DOHH2 (cell line): Measurements from ENCODE around the gene REC8.
A peak's percentile ranks its signal among the peaks of the same experiment; 100 is the strongest.

ENCODE experiments used
- H3F3A ChIP-seq: fragments of 200-600 bp; sonication (generic), shearing (Covaris generic); 2 replicates; pipeline ENCODE4 v1.6.0; 2016; ENCODE audit warnings: antibody characterized with exemption, mild to moderate bottlenecking; ENCODE audit not compliant: control insufficient read depth, insufficient read depth
- H3K27ac ChIP-seq: fragments of 200-600 bp; sonication (generic); 2 replicates; pipeline ENCODE4 v1.5.1; 2014; ENCODE audit warnings: low read depth, mild to moderate bottlenecking, low read length, moderate library complexity
- H3K27me3 ChIP-seq: fragments of 200-600 bp; sonication (generic); 2 replicates; pipeline ENCODE4 v1.6.1; 2014; ENCODE audit warnings: mild to moderate bottlenecking, low read length, mixed read lengths; ENCODE audit not compliant: control insufficient read depth
- H3K36me3 ChIP-seq: fragments of 200-600 bp; sonication (generic); 2 replicates; pipeline ENCODE4 v1.6.1; 2014; ENCODE audit warnings: mild to moderate bottlenecking, low read length, moderate library complexity, mixed read lengths; ENCODE audit not compliant: control insufficient read depth
- H3K4me1 ChIP-seq: fragments of 200-600 bp; sonication (generic); 2 replicates; pipeline ENCODE4 v1.6.1; 2014; ENCODE audit warnings: mild to moderate bottlenecking, low read length, mixed read lengths; ENCODE audit not compliant: control insufficient read depth
- H3K4me2 ChIP-seq: fragments of 200-600 bp; sonication (generic); 2 replicates; pipeline ENCODE4 v1.6.0; 2014; ENCODE audit warnings: mild to moderate bottlenecking, low read length, moderate library complexity
- H3K4me3 ChIP-seq: fragments of 200-600 bp; sonication (generic); 2 replicates; pipeline ENCODE4 v1.5.1; 2014; ENCODE audit warnings: mild to moderate bottlenecking, low read length, mixed read lengths
- H3K79me2 ChIP-seq: fragments of 200-600 bp; sonication (generic); 2 replicates; pipeline ENCODE4 v1.6.1; 2014; ENCODE audit warnings: mild to moderate bottlenecking, low read length, mixed read lengths; ENCODE audit not compliant: control insufficient read depth
- H3K9me2 ChIP-seq: fragments of 200-600 bp; sonication (generic); replicated peaks from 2 replicates; pipeline ENCODE4 v1.6.1; 2014; ENCODE audit warnings: mild to moderate bottlenecking, low read length, mixed read lengths; ENCODE audit not compliant: control insufficient read depth
- H3K9me3 ChIP-seq: fragments of 200-600 bp; sonication (generic); 2 replicates; pipeline ENCODE4 v1.6.1; 2014; ENCODE audit warnings: antibody characterized with exemption, low read length, mixed read lengths; ENCODE audit not compliant: control insufficient read depth, insufficient read depth
- H4K20me1 ChIP-seq: fragments of 200-600 bp; sonication (generic); 2 replicates; pipeline ENCODE4 v1.6.0; 2014; ENCODE audit warnings: low read depth, mild to moderate bottlenecking, antibody characterized with exemption, low read length, moderate library complexity; ENCODE audit not compliant: control insufficient read depth, insufficient read depth
- EZH2phosphoT487 ChIP-seq: fragments of 200-600 bp; sonication (generic); IDR thresholded peaks from 2 replicates; pipeline ENCODE4 v1.6.1; 2017; ENCODE audit warnings: borderline replicate concordance, mild to moderate bottlenecking, antibody characterized with exemption, low read length, moderate library complexity, mixed read lengths
- TF ChIP-seq, protein P1 (sequence below): fragments of 200-600 bp; sonication (generic); IDR thresholded peaks from one replicate; pipeline ENCODE4 v1.5.1; 2014; ENCODE audit warnings: antibody characterized with exemption, mild to moderate bottlenecking, low read depth, low read length; ENCODE audit not compliant: poor library complexity, severe bottlenecking

The REC8 gene

DNA sequence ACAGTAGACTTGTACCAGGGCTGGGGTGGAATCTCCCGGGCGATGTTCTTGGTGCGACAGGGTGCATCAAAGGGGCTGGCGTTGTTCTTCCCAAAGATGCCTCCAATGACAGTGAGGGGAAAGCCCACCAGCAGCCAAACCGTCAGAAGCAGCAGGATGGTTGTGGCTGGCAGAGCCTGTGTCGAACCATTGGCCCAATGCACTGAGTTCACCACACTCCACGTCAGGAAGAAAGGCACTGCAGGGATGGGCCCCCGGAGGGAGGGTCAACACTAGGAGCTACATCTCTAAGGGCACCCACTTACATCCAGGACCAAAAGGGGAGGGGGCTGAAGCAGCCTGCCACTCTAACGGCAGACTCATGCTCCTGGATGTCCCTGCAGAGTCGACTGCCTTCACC, 18.5 kb downstream of the REC8 start:
- no peaks in the 10 kb centered on the region for H3K9me2 ChIP-seq
- no peaks in the 10 kb centered on the region for H3K27me3 ChIP-seq
- TF ChIP-seq, protein P1, sequence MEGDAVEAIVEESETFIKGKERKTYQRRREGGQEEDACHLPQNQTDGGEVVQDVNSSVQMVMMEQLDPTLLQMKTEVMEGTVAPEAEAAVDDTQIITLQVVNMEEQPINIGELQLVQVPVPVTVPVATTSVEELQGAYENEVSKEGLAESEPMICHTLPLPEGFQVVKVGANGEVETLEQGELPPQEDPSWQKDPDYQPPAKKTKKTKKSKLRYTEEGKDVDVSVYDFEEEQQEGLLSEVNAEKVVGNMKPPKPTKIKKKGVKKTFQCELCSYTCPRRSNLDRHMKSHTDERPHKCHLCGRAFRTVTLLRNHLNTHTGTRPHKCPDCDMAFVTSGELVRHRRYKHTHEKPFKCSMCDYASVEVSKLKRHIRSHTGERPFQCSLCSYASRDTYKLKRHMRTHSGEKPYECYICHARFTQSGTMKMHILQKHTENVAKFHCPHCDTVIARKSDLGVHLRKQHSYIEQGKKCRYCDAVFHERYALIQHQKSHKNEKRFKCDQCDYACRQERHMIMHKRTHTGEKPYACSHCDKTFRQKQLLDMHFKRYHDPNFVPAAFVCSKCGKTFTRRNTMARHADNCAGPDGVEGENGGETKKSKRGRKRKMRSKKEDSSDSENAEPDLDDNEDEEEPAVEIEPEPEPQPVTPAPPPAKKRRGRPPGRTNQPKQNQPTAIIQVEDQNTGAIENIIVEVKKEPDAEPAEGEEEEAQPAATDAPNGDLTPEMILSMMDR = no peak
- no peak for TF ChIP-seq EZH2phosphoT487
- no peak overlapping the region for H3K4me3 ChIP-seq
- H3K4me1 ChIP-seq = peaks cover 34% of the 10 kb centered on the region
- peaks cover 44% of the 10 kb centered on the region for H3K79me2 ChIP-seq
- H4K20me1 ChIP-seq = no peaks in the 10 kb centered on the region
- peaks cover 19% of the 10 kb centered on the region for H3F3A ChIP-seq
- no peak overlapping the region for H3K27ac ChIP-seq
- H3K4me2 ChIP-seq = no peak overlapping the region
- H3K36me3 ChIP-seq = peaks cover 65% of the 10 kb centered on the region
- H3K9me3 ChIP-seq = no peaks in the 10 kb centered on the region

DNA sequence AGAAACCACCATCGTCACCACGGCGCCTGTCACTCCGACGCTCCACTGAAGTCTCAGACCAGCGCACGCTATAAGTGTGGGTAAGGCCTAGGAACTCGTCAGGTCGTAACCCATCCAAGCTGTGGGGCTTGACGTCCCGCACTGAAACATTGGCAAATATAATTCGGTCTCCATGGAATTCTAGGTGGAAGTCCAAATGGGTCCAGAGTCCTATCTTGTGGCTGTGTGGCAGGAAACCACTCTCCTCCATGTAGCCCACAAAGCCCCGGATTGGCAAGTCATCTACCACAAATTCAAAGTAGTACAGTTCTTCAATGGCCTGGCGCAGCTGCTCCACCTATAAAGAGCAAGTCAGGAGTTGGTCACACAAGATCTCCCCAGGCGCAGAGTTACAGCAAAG, 21.1 kb downstream of the REC8 start:
- TF ChIP-seq, protein P1 = no peak
- TF ChIP-seq EZH2phosphoT487 = no peak

DNA sequence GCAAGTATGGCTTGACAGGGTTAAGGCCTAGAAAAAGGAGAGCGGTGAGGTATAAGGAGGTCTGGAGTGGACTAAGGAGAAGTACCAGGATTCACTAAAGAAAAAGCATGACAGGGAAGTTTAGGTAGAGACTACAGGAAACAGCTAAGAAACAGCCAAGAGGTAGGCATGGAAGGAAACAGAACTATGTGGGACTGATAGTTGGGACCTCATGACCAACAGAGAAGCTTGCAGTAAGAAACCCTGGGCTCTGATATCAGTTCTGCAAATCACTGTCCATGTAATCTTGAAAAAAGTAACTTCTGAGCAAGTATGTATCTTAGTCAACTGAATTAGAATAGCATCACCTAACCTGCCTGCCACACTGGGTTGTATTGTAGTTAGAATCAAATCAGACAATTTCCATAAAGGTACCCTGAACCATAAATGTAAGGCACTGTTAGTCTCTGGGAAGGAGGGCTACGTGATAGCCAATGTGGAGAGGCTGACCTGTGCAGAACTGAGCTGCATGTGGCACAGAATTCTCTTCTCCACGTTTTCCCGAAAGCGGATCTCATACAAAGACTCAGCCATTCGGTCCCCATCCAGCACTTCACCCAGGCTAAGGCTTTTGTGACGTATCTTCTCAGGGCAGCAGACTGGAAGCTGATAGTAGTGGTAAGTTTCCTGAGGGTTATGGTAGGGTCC, 22.4 kb downstream of the REC8 start:
- 0 out of 2 replicates have a peak overlapping the region, but pooled peaks have one; percentile 78 for H3K27ac ChIP-seq
- peaks cover 31% of the 10 kb centered on the region for H3K4me1 ChIP-seq

More for the DNA sequence above, 21.1 kb downstream of the REC8 start:
- Histone ChIP-seq H3K79me2 (peaks cover 50% of the 10 kb centered on the region), H3K27ac (no peak overlapping the region), H4K20me1 (no peaks in the 10 kb centered on the region), H3K36me3 (peaks cover 44% of the 10 kb centered on the region), H3K27me3 (no peaks in the 10 kb centered on the region), H3K4me3 (no peak overlapping the region), H3K4me1 (peaks cover 32% of the 10 kb centered on the region), H3K9me3 (no peaks in the 10 kb centered on the region), H3K4me2 (no peak overlapping the region), H3F3A (peaks cover 22% of the 10 kb centered on the region), H3K9me2 (no peaks in the 10 kb centered on the region)

More for the DNA sequence above, 22.4 kb downstream of the REC8 start:
- H4K20me1 ChIP-seq = no peaks in the 10 kb centered on the region
- H3K9me3 ChIP-seq = no peaks in the 10 kb centered on the region
- H3K36me3 ChIP-seq = peaks cover 46% of the 10 kb centered on the region
- peak overlapping the region; percentile 87 for H3K4me3 ChIP-seq
- TF ChIP-seq, protein P1 = no peak
- no peak for TF ChIP-seq EZH2phosphoT487
- H3K9me2 ChIP-seq = no peaks in the 10 kb centered on the region
- peaks cover 53% of the 10 kb centered on the region for H3K79me2 ChIP-seq
- peak overlapping the region; percentile 78 for H3K4me2 ChIP-seq
- peaks cover 21% of the 10 kb centered on the region for H3F3A ChIP-seq
- no peaks in the 10 kb centered on the region for H3K27me3 ChIP-seq
